ENCODE data around the gene MAD1L1.

Gene MAD1L1

GRCh38 chr7:1993776-1994740 is 238.7 kb downstream of the MAD1L1 start:
- no peak for DNase-seq

- DNase-seq, result no peak
These were observed 239.6 kb downstream of the MAD1L1 start for GRCh38 chr7:1993031-1993695.

- no peak for DNase-seq
These were observed 240.2 kb downstream of the MAD1L1 start for GRCh38 chr7:1992554-1992953.

DNA sequence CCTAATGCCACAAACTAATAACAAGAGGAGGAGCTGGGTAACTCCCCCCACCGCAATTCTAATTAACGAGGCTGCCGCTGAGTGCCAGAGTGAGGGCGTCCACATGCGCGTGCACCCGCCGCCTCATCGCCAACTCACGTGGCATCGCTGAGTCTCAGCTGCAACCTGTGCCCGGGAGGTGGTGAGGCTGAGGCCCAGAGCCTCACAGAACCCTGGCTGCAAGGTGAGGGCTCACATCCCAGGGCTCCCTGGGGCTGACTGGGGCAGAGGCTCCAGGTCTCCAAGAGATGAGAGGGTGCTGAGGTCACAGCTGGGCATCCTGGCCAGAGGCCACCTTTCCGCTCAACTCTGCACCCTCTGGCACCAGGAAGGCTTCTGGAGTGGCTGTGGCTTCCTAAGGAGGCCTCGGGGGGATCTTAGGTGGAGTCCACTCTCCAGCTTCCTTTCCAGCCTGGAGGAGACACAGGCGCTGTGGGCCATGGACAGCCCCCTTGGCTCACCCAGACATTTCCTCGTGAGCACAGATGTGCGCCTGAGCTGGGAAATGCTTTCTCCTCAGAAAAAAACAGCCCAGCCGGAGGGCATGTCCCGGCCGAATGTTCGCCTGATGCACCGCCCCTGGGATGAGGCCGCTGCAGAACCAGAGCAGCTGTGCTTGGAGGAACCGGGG is 242.6 kb downstream of the MAD1L1 start:
- DNase-seq, result no peak

GRCh38 chr7:1989049-1989860 is 243.5 kb downstream of the MAD1L1 start:
- DNase-seq, result no peak

GRCh38 chr7:1988533-1988930 is 244.2 kb downstream of the MAD1L1 start:
- DNase-seq, result no peak

DNA sequence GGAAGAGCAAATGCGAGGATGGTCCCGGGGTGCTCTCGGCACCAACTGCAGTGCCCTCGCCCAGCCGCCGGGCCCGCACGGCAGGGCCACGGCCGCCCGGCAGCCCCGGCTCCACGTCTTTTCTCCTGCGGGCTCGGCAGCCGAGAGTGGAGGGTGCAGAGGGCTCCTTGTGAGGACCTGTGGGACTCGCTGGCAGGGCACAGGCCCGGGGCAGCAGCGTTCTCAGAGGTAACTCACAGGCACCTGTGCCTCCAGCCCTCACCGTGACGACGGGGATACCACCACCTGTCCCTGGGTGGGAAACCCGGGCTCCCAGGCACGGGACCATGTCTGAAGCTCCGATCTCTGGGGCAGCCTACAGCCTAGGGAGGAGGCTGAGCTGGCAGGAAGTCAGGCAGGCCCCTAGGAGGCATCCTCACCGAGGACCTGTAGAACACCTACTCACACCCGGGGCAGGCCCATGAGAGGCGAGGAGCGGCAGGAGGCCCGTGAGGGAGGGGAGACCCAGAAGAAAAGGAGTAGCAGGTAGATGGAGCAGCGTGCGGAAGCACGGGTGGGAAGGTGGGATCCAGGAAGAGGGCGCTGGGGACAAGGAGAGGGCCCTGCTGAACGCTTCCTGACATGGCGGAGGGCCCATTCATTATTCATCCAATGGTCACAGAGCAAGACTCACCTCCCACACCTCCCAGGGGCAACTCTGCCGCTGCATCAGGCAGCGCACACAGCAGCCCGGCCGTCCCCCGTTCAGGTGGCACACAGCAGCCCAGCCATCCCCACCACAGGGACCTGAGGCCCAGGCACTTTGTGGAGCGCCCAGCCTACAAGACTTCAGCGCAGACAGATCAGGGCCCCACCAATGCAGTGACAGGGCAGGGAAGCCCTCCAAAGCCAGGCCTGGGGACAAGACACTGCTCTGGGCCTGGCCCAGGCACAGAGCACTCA is 244.9 kb downstream of the MAD1L1 start:
- no peak for DNase-seq

DNA sequence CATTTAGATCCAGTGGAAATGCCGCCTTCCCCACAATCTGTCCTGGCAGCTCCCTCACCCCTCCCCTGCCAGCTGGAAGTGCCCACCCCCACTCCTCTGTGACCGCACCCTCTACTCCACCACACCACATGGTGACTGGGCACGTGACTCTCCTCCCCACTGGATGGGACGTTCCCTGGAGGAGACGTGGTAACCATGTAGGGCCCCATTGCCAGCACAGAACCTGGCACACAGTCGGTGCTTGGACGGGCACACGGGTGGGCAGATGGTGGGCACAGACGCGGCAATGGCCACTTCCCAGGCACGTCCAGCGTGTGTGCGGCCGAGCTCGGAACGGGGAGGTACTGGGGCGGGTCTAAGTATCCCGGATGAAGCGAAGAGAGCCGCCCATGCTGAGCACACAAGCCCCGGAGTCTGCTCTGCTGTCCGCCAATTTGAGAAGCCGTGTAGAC is 245.6 kb downstream of the MAD1L1 start:
- no peak for DNase-seq

GRCh38 chr7:1986366-1987083 is 246.2 kb downstream of the MAD1L1 start:
- no peak for DNase-seq

GRCh38 chr7:1985936-1986335 is 246.8 kb downstream of the MAD1L1 start:
- DNase-seq, result no peak

DNA sequence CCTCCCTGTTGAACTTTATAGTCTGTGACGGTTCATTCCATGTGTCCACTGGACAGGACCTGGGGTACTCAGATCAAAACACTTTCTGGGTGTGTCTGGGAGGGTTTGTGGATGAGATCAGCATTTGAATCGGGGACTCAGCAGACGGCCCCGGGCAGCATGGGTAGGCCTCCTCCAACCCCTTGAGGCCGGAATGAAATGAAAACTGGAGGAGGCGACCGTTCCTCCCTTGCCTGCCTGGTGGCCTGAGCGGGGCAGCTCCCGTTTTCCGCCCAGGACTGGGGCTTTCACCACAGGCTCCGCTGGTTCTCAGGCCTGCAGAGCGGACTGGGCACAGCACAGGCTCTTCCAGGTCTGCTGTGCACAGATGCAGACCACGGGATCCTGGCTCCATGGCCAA is 247.7 kb downstream of the MAD1L1 start:
- DNase-seq, result no peak

GRCh38 chr7:1981878-1982230 is 250.9 kb downstream of the MAD1L1 start:
- no peak for DNase-seq

DNA sequence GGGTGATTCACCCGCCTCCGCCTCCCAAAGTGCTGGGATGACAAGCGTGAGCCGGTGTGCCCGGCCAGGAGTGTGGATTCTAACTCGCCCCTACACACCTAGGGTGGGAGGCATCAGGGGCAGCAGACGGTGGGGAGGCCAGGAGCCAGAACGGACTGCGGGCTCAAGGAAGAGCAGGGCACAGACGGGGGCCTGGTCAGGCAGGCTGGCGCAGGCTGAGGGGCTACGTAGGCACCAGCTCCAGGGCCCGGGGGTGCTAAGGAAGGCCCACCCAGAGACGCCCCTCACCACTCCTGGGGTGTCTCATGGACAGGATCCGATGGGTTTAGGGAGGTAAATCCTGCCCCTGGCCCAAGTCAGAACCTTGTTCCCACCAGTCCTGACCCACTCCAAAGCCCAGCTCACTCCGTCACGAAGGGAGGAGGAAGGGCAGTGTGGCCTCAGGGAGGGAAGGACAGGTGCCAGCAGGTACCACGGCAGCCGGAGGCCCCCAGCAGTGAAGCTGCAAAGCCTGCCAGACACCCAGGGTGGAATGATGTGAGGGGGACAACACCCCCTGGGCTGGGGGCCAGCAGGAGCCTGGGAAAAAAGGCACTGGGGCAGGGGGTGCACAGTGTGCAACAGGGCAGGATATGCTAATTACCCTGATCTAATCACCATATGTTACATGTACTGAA is 251.4 kb downstream of the MAD1L1 start:
- DNase-seq, result no peak

DNA sequence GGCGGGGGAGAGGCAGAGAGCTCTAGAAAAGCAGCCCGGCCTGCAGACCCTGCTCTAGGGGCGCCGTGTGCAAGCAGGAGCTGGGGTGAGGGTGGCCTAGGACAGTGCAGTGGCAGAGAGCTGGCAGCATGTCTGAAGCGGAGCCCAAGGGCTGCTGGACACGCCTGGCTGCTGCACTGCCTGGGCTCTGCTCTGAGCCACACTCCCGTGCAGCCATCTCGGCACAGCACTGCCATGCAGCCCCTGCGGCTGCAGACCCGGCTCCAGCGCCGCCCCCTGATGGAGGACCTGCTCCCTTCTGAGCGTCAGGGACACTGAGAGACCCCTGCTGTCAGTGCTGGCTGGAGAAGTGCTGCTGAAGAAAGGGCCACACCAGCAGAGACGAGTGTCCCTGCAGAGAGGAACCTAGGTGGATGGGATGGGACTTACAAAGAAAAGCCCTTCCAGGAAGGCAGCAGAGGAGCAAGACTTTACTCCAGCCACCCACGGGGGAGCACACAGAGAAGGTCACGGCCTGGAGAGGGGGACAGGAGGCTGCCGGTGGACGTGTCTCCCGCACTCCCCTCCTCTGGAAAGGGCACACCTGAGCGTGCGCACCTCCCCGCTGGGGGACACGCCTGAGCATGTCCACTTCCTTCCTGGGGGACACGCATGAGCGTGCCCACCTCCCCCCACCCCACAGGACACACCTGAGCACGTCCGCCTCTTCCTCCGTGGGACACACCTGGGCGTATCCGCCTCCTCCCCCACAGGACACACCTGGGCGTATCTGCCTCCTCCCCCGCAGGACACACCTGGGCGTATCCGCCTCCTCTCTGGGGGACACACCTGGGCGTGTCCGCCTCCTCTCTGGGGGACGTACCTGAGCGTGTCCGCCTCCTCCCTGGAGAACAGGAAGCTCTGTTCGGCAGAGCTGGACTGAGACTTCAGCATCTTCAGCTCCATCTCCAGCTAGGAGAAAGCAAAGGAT is 252.9 kb downstream of the MAD1L1 start:
- no peak for DNase-seq

- DNase-seq, result no peak
These were observed 253.8 kb downstream of the MAD1L1 start for GRCh38 chr7:1978656-1979590.

DNA sequence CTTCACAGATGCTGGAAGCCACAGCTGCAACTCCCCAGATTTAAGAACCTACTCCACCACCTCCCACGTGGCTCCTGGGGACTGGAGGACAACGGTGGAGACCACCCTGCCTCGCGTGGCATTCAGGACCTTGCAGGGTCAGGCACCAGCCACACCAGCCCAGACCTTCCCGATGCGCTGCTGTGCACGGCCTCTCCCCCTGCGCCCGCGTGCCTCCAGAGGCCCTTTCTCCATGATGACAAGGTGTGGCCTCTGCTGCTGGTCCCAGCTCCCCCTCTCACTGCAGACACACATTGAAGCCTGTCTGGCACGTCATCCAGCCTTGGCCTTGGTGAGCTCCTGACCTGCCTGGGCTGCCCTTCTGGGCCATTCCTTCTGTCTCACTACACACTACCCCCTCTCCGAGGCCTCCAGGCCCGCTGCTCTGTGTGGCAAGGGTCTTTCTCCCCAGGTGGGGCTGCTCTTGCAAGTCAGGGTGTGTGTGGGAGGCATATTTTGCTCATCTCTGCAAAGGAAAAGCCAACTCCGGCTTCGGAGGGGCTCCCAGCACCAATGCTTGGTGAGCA is 254.8 kb downstream of the MAD1L1 start:
- no peak for DNase-seq
